GM21526 (cell line): ENCODE data around the gene ETS1.

Experiments used
- ATAC-seq: cut with Tn5 transposase; IDR thresholded peaks from one replicate; pipeline ENCODE4 v1.9.1; 2021; ENCODE audit warnings: moderate library complexity; ENCODE audit not compliant: unreplicated experiment, low FRiP score

Gene ETS1, protein sequence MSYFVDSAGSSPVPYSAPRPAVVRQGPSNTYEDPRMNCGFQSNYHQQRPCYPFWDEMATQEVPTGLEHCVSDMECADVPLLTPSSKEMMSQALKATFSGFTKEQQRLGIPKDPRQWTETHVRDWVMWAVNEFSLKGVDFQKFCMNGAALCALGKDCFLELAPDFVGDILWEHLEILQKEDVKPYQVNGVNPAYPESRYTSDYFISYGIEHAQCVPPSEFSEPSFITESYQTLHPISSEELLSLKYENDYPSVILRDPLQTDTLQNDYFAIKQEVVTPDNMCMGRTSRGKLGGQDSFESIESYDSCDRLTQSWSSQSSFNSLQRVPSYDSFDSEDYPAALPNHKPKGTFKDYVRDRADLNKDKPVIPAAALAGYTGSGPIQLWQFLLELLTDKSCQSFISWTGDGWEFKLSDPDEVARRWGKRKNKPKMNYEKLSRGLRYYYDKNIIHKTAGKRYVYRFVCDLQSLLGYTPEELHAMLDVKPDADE

DNA sequence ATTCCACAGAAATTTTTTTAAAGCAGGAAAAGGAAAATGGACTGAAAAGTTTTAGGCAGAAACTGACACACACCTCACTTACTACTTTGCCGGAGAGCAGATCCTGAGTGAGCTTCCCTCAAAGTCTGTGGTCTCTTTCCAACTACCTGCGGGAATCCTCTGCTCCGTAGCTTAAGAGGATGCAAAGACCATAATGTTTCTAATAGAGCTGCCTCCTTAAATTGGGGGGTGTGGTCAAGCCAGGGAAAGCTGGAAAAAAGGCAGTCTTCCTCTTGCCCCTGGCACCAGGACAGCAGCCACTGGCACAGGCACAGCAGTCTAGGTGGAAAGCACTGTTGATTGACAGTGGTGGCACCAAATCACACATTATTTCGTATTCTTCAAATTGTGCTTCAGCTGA is at the start of gene ETS1:
Gene ETS1 (minus strand): TSS at position 144 of the 400 bp plus-strand sequence. CDS start 14,428 bp downstream, outside the sequence.
- ATAC-seq, result no peak

DNA sequence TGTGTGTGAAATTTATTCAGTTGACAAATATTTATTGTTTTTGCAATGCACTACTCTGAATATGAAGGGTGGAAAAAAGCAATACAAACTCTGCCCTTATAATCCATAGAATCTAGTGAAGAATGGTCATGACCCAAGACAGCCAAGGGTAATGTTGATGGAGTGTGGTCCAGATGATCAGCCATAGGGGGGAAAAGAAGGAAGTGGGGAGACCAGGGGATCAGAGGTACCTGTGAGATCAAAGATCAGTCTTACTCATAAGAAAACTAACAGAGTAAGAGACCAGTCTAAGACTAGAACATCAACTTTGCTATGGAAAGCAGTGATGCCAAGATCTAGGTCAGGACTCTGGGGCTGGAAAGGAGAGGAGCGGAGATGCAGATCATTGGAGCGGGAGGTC is 47.0 kb upstream of the ETS1 start:
- no peak for ATAC-seq

- no peak for ATAC-seq
These were observed 46.1 kb upstream of the ETS1 start for GRCh38 chr11:128633384-128633965.

DNA sequence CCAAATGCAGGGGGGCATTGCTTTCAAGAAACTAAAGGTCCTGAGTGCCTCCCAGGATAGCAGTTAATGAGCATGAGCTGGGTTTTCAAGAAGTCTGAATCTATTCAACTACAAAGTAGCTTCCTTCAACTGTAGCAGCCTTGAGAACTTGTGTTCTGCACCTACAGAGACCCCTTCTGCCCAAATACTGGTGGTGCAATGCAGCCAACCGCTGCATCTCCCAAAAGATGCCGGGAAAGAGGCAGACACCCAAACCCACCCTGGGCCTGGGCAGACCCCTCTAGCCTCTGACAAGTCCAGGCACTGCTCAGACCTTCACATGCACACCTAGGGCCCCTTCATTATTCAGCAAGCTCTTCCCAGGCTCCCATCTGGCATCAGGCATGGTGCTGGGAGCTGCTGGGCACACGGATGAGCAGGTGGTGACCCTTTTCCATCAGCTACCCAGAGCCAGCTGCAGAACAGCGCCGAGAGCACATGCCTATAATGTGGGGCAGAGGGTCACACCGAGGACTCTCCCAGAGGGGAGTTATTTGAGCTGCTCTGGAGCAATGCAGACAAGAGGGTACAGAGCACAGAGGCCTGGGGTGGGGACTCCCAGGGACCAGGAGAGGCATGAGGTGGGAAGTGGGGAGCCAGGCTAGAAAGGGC is 44.9 kb upstream of the ETS1 start:
- ATAC-seq, result peak; percentile 45

- peak; percentile 61 for ATAC-seq
These were observed 43.2 kb upstream of the ETS1 start for GRCh38 chr11:128630367-128631230.

DNA sequence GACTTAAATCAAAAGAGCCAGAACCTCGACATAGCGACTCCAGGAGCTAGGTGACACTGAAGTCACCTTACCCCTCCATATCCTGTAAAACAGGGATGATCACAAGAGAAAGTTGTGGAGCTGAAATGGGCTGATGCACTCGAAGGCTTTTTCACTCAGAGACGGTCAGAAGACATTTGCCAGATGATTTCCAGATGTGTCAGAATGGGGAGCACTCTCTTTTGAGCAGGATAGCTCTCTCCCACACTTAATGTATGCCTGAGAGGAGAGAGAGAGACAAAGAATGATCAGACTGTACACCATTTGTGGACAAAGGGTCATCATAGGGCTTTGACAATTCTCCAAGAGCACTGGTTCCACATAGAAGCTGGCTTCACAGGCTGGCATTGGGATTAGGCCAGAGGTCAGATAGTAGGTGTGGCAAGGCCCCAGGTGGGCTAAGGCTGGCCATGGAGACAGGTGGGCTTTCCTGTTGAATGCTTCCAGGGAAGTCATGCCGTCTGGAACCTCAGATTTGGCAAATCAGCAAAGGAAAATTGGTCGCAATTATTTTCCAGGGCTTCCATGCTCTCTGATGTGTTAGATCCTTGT is 42.3 kb upstream of the ETS1 start:
- no peak for ATAC-seq

DNA sequence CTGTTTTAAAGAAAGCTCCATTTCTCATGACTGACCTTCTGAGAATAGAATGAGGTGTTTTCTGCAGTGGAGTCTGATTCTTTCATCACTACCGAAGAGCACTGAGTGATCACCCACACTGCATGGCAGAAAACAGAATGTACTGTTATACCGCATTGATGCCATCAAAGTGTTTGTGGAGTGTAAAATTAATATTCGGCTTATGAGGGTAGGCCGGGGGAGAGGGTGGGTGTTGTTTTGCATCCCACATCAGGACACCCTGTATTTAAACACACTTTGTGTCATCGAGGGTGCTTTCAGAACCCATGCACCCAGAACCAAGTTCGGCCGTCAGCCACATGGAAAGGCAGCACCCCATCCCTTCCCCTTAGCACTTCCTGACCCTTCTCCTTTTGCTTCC is 41.3 kb upstream of the ETS1 start:
- ATAC-seq, result no peak

DNA sequence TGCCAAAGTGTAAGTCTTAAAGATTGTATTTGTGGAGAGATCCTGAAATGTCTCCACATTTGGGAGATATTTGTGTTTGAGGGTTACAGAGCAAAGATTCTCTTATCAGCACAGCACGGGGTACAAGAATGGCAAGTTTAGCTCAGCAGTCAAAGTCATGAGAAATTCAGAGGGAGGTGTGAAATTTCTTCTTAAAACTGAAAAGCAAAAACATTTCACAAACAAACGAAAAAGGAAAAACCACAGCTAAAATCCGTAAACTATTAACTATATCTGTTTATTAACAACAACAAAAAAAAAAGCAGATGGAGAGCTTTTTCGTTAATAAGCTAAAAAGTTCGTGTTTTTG is 40.9 kb upstream of the ETS1 start:
- no peak for ATAC-seq

DNA sequence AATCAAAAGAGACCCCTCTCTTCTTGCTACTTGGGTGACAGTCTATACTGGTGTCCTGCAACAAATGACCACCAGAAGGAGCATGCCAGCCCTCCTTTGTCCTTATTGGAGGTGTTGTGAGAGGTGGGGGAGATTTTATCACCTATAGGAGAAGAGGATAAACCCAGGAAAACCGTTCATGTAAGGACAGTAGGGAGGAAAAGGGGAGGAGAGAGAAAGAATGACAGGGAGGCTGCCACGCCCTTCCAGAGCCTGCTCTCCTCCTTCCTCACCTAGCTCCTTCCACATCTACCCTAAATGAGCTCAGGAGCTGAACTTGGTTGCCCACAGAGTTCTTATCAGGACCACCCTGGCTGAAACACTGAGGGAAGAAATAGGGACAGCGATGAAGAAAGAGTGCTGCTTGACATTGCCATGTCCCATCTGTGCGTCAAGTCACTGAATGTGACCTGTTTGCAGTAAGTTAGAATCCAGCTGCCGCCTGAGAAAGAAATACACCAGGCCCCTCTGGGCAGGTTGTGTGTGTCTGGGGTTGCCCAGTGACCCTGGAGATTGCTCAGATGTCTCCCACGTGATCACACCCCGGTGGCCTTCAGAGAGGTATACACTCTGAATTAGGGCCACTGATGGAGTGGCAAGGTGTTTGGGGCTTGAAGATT is 40.4 kb upstream of the ETS1 start:
- no peak for ATAC-seq

DNA sequence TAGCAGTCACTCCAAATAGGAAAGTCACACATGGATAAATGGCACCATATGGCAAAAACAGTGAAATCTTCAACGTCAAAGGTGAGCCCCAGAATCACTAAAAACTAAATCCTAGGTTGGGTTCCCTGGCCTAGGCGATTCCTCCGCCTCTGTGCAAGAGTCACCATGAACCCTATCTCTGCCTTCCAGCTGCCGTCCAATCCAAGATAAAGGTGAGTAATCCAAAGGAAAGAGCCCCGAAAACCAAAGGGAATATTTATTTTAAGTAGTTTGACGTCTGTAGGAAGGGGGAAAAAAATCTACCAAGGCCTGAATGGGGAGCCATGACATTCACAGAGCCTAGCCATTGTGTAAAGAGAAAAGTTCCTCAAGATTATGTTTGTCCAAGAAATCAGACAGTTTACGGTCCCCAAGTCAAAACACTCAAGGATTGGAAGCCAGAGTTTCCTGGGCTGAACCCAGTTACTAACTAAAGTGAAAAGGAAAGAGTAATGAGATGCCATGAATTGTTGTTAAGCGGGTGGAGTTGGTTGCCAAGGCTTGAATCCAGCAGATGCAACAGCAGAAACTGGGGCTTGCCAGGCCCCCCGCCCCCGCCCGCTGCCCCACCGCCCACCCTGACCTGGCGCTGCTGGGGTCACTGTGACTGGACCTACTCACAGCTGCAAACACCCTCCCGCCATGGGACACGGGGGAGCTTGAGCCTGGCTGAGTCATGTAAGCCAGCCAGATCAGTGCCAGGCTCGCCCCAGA is 39.7 kb upstream of the ETS1 start:
- ATAC-seq, result no peak

DNA sequence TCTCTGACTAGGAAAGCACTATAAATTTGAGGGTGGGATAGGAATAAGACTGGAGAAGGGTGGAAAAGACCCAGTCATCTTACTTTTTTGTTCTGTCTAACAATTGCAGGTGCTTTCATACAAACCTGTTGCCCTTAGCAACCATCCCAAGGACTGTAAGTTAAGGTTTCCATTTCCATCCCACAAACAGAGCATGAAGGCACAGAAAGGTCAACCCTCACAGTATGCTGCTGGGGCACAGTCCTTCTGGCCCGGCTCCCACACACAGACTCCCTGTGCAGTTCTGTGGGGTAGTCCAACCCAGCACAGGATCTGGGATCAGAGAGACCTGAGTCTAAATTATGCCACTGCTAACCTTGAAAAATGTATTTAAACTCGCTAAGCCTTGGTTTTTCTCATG is 38.4 kb upstream of the ETS1 start:
- ATAC-seq, result no peak

- no peak for ATAC-seq
These were observed 38.0 kb upstream of the ETS1 start for GRCh38 chr11:128625326-128625725.

DNA sequence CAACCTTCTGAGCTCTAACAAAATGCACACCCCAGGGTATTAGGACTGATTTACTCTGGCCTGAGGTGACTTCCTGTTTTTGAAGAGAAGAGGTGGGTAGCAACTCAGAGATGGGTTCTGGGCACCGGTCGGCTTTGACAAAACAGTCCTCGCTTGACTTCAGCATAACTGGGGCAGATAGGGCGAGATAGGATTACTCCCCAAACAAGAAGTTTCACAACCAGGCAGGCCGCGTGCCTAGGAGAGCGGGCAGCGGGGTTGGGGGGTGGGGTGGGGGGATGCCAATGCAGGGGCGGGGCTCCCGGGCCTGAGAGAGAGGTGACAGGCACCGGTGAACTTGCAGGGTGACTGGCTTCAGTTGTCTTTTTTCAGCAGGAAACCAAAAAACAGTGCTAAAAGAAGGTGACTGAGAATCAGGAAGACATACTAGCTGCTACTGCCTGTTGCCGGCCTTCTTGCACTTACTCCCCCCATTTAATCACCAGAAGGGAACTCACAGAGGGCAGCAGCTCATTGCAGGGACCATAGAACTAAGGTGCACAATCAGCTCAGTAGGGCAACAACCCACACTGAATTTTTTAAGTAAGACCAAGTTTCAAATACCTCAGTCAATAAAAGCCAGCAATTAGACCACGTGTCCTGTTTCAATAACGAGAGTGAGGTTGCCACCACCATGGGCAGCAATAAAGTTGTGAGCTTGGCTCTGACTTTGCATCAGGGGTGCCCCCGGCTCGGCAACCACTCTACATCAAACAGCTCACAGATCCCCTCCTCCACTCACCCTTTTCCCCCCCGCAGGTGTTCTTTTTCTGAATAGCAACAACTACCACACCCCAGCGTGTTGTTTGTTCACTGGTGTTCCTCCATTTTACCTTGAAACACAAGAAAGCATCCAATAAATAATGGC is 37.2 kb upstream of the ETS1 start:
- peak; percentile 47 for ATAC-seq

DNA sequence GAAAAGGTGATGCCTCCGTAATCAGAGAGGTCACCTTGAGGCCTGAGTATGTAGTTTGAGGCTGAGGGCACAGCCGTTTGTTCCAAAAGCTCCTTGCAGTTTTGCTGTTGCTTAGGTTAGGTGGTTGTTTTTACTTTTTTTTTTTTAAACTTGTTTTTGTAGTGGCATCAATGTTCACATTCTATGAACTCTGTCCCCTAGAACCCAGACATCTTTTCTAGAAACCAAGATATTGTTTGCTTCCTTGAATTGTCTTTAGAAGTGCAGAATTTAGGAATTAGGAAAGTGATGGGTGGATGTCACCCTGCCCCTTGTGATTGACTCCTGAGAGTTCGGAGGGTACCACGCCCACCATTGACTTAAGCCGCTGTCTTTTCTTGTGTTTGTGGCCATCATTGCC is 35.7 kb upstream of the ETS1 start:
- ATAC-seq, result no peak

DNA sequence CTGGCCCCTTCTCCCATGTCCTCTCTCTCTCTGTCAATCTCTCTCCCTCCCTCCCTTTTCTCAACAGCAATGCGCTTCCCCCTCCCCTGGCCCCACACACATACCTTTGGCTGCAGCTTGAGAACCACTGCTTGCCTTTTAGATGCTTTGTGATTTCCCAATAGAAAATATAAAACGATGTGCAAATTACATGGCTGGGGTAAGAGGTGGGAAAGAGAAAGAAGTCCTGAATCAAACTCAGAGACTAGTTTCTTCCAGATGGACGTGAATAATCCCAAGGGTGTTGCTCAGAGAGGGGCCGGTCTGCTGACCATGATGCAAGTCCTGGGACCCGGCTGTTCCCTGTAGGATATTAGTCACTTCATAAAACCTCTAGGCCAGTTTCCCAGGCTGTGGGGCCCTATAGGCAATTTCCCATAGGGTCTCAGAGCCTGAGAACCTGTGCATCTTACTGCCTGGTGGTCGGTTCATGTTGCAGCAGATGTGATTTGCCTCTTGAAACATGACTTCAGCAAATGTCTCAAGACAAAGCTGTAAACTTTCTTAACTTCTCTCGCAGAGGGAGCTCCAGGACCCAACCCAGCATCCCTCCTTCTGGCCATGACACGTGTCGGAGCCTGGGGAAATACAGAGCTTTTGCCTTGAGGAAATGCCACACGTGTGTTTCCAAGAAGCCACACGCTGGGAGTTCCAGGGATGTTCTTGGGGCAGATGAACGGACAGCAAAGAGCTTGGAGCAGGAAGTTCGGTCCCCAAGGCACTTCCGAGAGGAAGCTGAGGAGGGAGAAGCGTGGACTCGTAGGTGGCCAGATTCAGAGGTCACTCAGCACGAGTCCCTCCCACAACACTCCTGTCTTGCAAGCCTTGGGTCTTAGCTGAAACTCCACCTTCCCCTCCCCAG is 34.5 kb upstream of the ETS1 start:
- ATAC-seq, result no peak

GRCh38 chr11:128620309-128621100 is 33.1 kb upstream of the ETS1 start:
- ATAC-seq, result no peak
